HFFc6 (cell line): Measurements from ENCODE around the gene SNX8. TPM values are rescaled to one million over a fixed set of nuclear protein-coding genes. Genes with fewer than 3 reads are reported as not detected.

Experiments used
- DNase-seq: peaks from one replicate; pipeline ENCODE4 v3.0.0-alpha.2; 2018
- H3K27ac Mint-ChIP-seq: 2 replicates; pipeline ENCODE4 v1.8.0; 2020; ENCODE audit warnings: mild to moderate bottlenecking, mixed read lengths
- H3K27me3 Mint-ChIP-seq: 2 replicates; pipeline ENCODE4 v1.8.0; 2021; ENCODE audit warnings: mild to moderate bottlenecking, moderate library complexity, mixed read lengths; ENCODE audit not compliant: insufficient read depth
- H3K36me3 Mint-ChIP-seq: 2 replicates; pipeline ENCODE4 v1.8.0; 2021; ENCODE audit warnings: low read depth, mixed read lengths
- H3K4me1 Mint-ChIP-seq: 2 replicates; pipeline ENCODE4 v1.8.0; 2020; ENCODE audit warnings: low read depth, mixed read lengths
- H3K4me3 Mint-ChIP-seq: 2 replicates; pipeline ENCODE4 v1.8.0; 2020; ENCODE audit warnings: mild to moderate bottlenecking, moderate library complexity, mixed read lengths
- H3K9me3 Mint-ChIP-seq: 2 replicates; pipeline ENCODE4 v1.8.0; 2020; ENCODE audit warnings: mild to moderate bottlenecking, mixed read lengths
- CTCF ChIP-seq: fragments of 200-600 bp; sonication (generic); IDR thresholded peaks from 2 replicates; pipeline ENCODE4 v1.5.0; 2021; ENCODE audit warnings: antibody characterized with exemption, mild to moderate bottlenecking
- total RNA-seq, 6 experiments: library from RNA; stranded (reverse); fragmentation: NEBNext Ultra II Directional; extraction: Animal tissue kit (Norgen Biotek cat#: 25700); gene quantifications; 2 replicates in 1 of 6; 3 replicates in 5 of 6; pipeline ENCODE4 v1.2.3, GENCODE V29; 2021

The SNX8 gene
- total RNA-seq, 6 experiments from 2014 or later: 44.6 to 67.4 (median 61.9) TPM

- H3K27me3 Mint-ChIP-seq: peaks cover 2% of the 10 kb centered on the region
- no peaks in the 10 kb centered on the region for H3K4me1 Mint-ChIP-seq
- TF ChIP-seq CTCF: no peak
- H3K4me3 Mint-ChIP-seq: no peak overlapping the region
- no peak for DNase-seq
- H3K36me3 Mint-ChIP-seq: peaks cover 25% of the 10 kb centered on the region
- H3K9me3 Mint-ChIP-seq: no peaks in the 10 kb centered on the region
- no peak overlapping the region; the same call in 1 of the 2 replicates for H3K27ac Mint-ChIP-seq
Observed at GRCh38 chr7:2215851-2216250, 98.4 kb downstream of the SNX8 start.

GRCh38 chr7:2214636-2215035 is 99.6 kb downstream of the SNX8 start:
- no peaks in the 10 kb centered on the region for H3K4me1 Mint-ChIP-seq
- H3K9me3 Mint-ChIP-seq: no peaks in the 10 kb centered on the region
- peaks cover 2% of the 10 kb centered on the region for H3K27me3 Mint-ChIP-seq
- no peak for TF ChIP-seq CTCF
- H3K4me3 Mint-ChIP-seq: no peak overlapping the region
- peaks cover 25% of the 10 kb centered on the region for H3K36me3 Mint-ChIP-seq
- no peak for DNase-seq
- H3K27ac Mint-ChIP-seq: no peak overlapping the region

- H3K4me3 Mint-ChIP-seq: no peak overlapping the region
- peaks cover 2% of the 10 kb centered on the region for H3K27me3 Mint-ChIP-seq
Observed at GRCh38 chr7:2213551-2214215, 100.6 kb downstream of the SNX8 start.

GRCh38 chr7:2212906-2213305 is 101.3 kb downstream of the SNX8 start:
- no peaks in the 10 kb centered on the region for H3K9me3 Mint-ChIP-seq
- no peak overlapping the region for H3K4me3 Mint-ChIP-seq
- H3K36me3 Mint-ChIP-seq: peaks cover 25% of the 10 kb centered on the region
- H3K4me1 Mint-ChIP-seq: no peaks in the 10 kb centered on the region
- H3K27ac Mint-ChIP-seq: no peak overlapping the region
- peaks cover 2% of the 10 kb centered on the region for H3K27me3 Mint-ChIP-seq
- TF ChIP-seq CTCF: no peak
- DNase-seq: no peak

More at GRCh38 chr7:2213551-2214215, 100.6 kb downstream of the SNX8 start:
- Mint-ChIP-seq H3K36me3 (peaks cover 25% of the 10 kb centered on the region), H3K9me3 (no peaks in the 10 kb centered on the region), H3K4me1 (no peaks in the 10 kb centered on the region), H3K27ac (no peak overlapping the region)
- no peak for TF ChIP-seq CTCF
- no peak for DNase-seq

- no peak for TF ChIP-seq CTCF
- H3K4me1 Mint-ChIP-seq: no peaks in the 10 kb centered on the region
- no peak overlapping the region for H3K27ac Mint-ChIP-seq
- H3K27me3 Mint-ChIP-seq: peaks cover 2% of the 10 kb centered on the region
- peaks cover 23% of the 10 kb centered on the region for H3K36me3 Mint-ChIP-seq
- no peak overlapping the region for H3K4me3 Mint-ChIP-seq
- no peaks in the 10 kb centered on the region for H3K9me3 Mint-ChIP-seq
- no peak for DNase-seq
Observed at GRCh38 chr7:2211926-2212325, 102.3 kb downstream of the SNX8 start.
